Measurements from ENCODE around the gene HSD11B2. TPM values are rescaled to one million over a fixed set of nuclear protein-coding genes. Genes with fewer than 3 reads are reported as not detected.

HSD11B2 gene
- total RNA-seq, 1 experiment from 2014 or later = 9.7 TPM

- Histone ChIP-seq H2AFZ (ENCODE audit: low read depth, low read length, poor library complexity, severe bottlenecking) (no peak overlapping the region), H4K20me1 (ENCODE audit: insufficient read depth) (no peaks in the 10 kb centered on the region), H3K4me3 (replicated peaks in 1 of 2; ENCODE audit: low read depth in 1 of 2, low read length in 2 of 2) (no peak overlapping the region), H3K27ac (ENCODE audit: low read depth, low read length) (no peak overlapping the region), H3K9ac (ENCODE audit: low read length) (no peak overlapping the region), H3K27me3 (ENCODE audit: insufficient read depth, low read length) (no peaks in the 10 kb centered on the region), H3K79me2 (ENCODE audit: insufficient read depth, low read length) (no peaks in the 10 kb centered on the region), H3K4me2 (ENCODE audit: low read length) (no peak overlapping the region), H3K4me1 (ENCODE audit: control insufficient read depth in 1 of 2, insufficient read depth in 2 of 2, low read length in 2 of 2) (peaks cover 6 to 40% of the 10 kb centered on the region in 2 experiments; a peak in 3 of 4 replicates), H3K36me3 (ENCODE audit: control insufficient read depth in 1 of 2, insufficient read depth in 2 of 2, low read length in 2 of 2) (peaks cover 0 to 4% of the 10 kb centered on the region in 2 experiments; a peak in 1 of 4 replicates), H3K9me2 (ENCODE audit: insufficient read depth) (no peaks in the 10 kb centered on the region), H3K9me3 (ENCODE audit: control insufficient read depth in 1 of 2, insufficient read depth in 1 of 2, low read depth in 1 of 2, low read length in 2 of 2) (no peaks in the 10 kb centered on the region)
- TF ChIP-seq POLR2A (IDR thresholded peaks at IDR 0.05; ENCODE audit: borderline replicate concordance, extremely low read depth, insufficient read depth, insufficient read length) (no peak), EGR1 (IDR thresholded peaks at IDR 0.05; ENCODE audit: low read depth) (no peak), SRF (IDR thresholded peaks at IDR 0.05; ENCODE audit: low read depth) (no peak), SIN3A (IDR thresholded peaks at IDR 0.05; ENCODE audit: low read depth) (no peak)
- intact Hi-C loops (cut with micrococcal nuclease) = no loop called here
- no peak for DNase-seq (ENCODE audit: low read depth, low spot score)
- no peak for ATAC-seq
- ChIA-PET CTCF (interaction anchor here (0.9 kb wide), 1 partner anchor 14 kb away, joined by 4 read pairs; no protein-coding TSS in a partner anchor), RAD21 (ENCODE audit: low non-redundant PET in 1 of 2, low total read pairs in 2 of 2, uncharacterized antibody in 2 of 2, unreplicated experiment in 2 of 2) (no interaction called here), POLR2A (no interaction called here)
- no TSS peak for BruUV-seq (replicated peaks)
Measured at GRCh38 chr16:67433131-67433719, 2.3 kb downstream of the HSD11B2 start.

- ATAC-seq (no peak), DNase-seq (ENCODE audit: low read depth, low spot score) (no peak)
- H3K9me2 ChIP-seq (ENCODE audit: insufficient read depth) = no peaks in the 10 kb centered on the region
- ChIA-PET POLR2A (no interaction called here), CTCF (interaction anchor here (0.8 to 1.4 kb wide), 3 partner anchors 12 to 580 kb away, joined by 3 to 4 read pairs (median 4); no protein-coding TSS in a partner anchor), RAD21 (ENCODE audit: low non-redundant PET in 1 of 2, low total read pairs in 2 of 2, uncharacterized antibody in 2 of 2, unreplicated experiment in 2 of 2) (no interaction called here)
- no peak overlapping the region for H2AFZ ChIP-seq (ENCODE audit: low read depth, low read length, poor library complexity, severe bottlenecking)
- H3K4me2 ChIP-seq (ENCODE audit: low read length) = no peak overlapping the region
- intact Hi-C loops (cut with micrococcal nuclease) = no loop called here
- no peaks in the 10 kb centered on the region for H3K79me2 ChIP-seq (ENCODE audit: insufficient read depth, low read length)
- TF ChIP-seq REST (IDR thresholded peaks at IDR 0.05; ENCODE audit: low read depth) = no peak
- TF ChIP-seq EGR1 (IDR thresholded peaks at IDR 0.05; ENCODE audit: low read depth) = no peak
- no peak for TF ChIP-seq CTCF (IDR thresholded peaks at IDR 0.05 in 2 of 3, conservative IDR thresholded peaks at IDR 0.05 in 1 of 3; ENCODE audit: borderline replicate concordance in 1 of 3, insufficient read depth in 1 of 3, low read depth in 2 of 3, low read length in 2 of 3)
- no peaks in the 10 kb centered on the region for H3K9me3 ChIP-seq (ENCODE audit: control insufficient read depth in 1 of 2, insufficient read depth in 1 of 2, low read depth in 1 of 2, low read length in 2 of 2)
- no peaks in the 10 kb centered on the region for H3K27me3 ChIP-seq (ENCODE audit: insufficient read depth, low read length)
- no peaks in the 10 kb centered on the region for H4K20me1 ChIP-seq (ENCODE audit: insufficient read depth)
- no TSS peak for BruUV-seq (replicated peaks)
- peaks cover 6 to 15% of the 10 kb centered on the region in 2 experiments; a peak in 3 of 4 replicates for H3K4me1 ChIP-seq (ENCODE audit: control insufficient read depth in 1 of 2, insufficient read depth in 2 of 2, low read length in 2 of 2)
- no peak overlapping the region for H3K4me3 ChIP-seq (replicated peaks in 1 of 2; ENCODE audit: low read depth in 1 of 2, low read length in 2 of 2)
- H3K9ac ChIP-seq (ENCODE audit: low read length) = no peak overlapping the region
- H3K27ac ChIP-seq (ENCODE audit: low read depth, low read length) = no peak overlapping the region
- peaks cover 0 to 7% of the 10 kb centered on the region in 2 experiments; a peak in 1 of 4 replicates for H3K36me3 ChIP-seq (ENCODE audit: control insufficient read depth in 1 of 2, insufficient read depth in 2 of 2, low read length in 2 of 2)
Measured at GRCh38 chr16:67435758-67436164, 4.8 kb downstream of the HSD11B2 start.

All from HCT116 (cell line).